Measurements from ENCODE around the gene ATXN2.

- TF ChIP-seq, protein P1, sequence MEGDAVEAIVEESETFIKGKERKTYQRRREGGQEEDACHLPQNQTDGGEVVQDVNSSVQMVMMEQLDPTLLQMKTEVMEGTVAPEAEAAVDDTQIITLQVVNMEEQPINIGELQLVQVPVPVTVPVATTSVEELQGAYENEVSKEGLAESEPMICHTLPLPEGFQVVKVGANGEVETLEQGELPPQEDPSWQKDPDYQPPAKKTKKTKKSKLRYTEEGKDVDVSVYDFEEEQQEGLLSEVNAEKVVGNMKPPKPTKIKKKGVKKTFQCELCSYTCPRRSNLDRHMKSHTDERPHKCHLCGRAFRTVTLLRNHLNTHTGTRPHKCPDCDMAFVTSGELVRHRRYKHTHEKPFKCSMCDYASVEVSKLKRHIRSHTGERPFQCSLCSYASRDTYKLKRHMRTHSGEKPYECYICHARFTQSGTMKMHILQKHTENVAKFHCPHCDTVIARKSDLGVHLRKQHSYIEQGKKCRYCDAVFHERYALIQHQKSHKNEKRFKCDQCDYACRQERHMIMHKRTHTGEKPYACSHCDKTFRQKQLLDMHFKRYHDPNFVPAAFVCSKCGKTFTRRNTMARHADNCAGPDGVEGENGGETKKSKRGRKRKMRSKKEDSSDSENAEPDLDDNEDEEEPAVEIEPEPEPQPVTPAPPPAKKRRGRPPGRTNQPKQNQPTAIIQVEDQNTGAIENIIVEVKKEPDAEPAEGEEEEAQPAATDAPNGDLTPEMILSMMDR (IDR thresholded peaks at IDR 0.05) = no peak
- TF ChIP-seq POLR2A (IDR thresholded peaks at IDR 0.05) = no peak
Observed at GRCh38 chr12:111428728-111429175, 170.4 kb downstream of the ATXN2 start.

Measured in thyroid gland (tissue), 4 donors.